SU-DHL-6 (cell line): Measurements from ENCODE around the gene PLLP.

Experiments
- H2AFZ ChIP-seq: fragments of 200-600 bp; sonication (generic); 2 replicates; pipeline ENCODE4 v1.6.1; 2014; ENCODE audit warnings: low read depth, mild to moderate bottlenecking, moderate library complexity, mixed read lengths, antibody characterized with exemption, low read length; ENCODE audit not compliant: severe bottlenecking
- H3F3A ChIP-seq: fragments of 200-600 bp; shearing (Covaris generic); 2 replicates; pipeline ENCODE4 v1.6.0; 2016; ENCODE audit warnings: antibody characterized with exemption, mild to moderate bottlenecking; ENCODE audit not compliant: insufficient read depth
- H3K27ac ChIP-seq: fragments of 200-600 bp; sonication (generic); 2 replicates; pipeline ENCODE4 v1.5.1; 2016; ENCODE audit warnings: low read depth, mild to moderate bottlenecking, low read length, moderate library complexity, mixed read lengths
- H3K27me3 ChIP-seq: fragments of 200-600 bp; sonication (generic), shearing (Covaris generic); 2 replicates; pipeline ENCODE4 v1.6.0; 2014; ENCODE audit warnings: mild to moderate bottlenecking, low read length
- H3K36me3 ChIP-seq: fragments of 200-600 bp; sonication (generic); 2 replicates; pipeline ENCODE4 v1.6.1; 2014; ENCODE audit warnings: mild to moderate bottlenecking, low read length, mixed read lengths
- H3K4me2 ChIP-seq: fragments of 300-600, 200-600 bp; shearing (Covaris generic), sonication (generic); 2 replicates; pipeline ENCODE4 v1.6.0; 2014; ENCODE audit warnings: low read length, low read depth, mild to moderate bottlenecking; ENCODE audit not compliant: poor library complexity, severe bottlenecking
- H3K4me3 ChIP-seq: fragments of 200-600 bp; sonication (generic); 2 replicates; pipeline ENCODE4 v1.5.1; 2014; ENCODE audit warnings: antibody characterized with exemption, low read length, mild to moderate bottlenecking, mixed read lengths; ENCODE audit not compliant: insufficient read depth, poor library complexity, severe bottlenecking
- H3K79me2 ChIP-seq: fragments of 200-600 bp; sonication (generic); 2 replicates; pipeline ENCODE4 v1.6.1; 2014; ENCODE audit warnings: mild to moderate bottlenecking, low read length, moderate library complexity; ENCODE audit not compliant: insufficient read depth
- H3K9ac ChIP-seq: fragments of 200-600 bp; sonication (generic); 2 replicates; pipeline ENCODE4 v1.7.0; 2014; ENCODE audit warnings: mild to moderate bottlenecking, low read length
- H3K9me2 ChIP-seq: fragments of 200-600 bp; sonication (generic); replicated peaks from 2 replicates; pipeline ENCODE4 v1.6.1; 2014; ENCODE audit warnings: low read length; ENCODE audit not compliant: insufficient read depth
- H3K9me3 ChIP-seq: fragments of 200-600 bp; sonication (generic); 2 replicates; pipeline ENCODE4 v1.6.1; 2014; ENCODE audit warnings: low read length, mixed read lengths; ENCODE audit not compliant: insufficient read depth
- H4K20me1 ChIP-seq: fragments of 200-600 bp; sonication (generic); 2 replicates; pipeline ENCODE4 v1.6.1; 2014; ENCODE audit warnings: low read depth, mild to moderate bottlenecking, antibody characterized with exemption, low read length, moderate library complexity, mixed read lengths
- CTCF ChIP-seq: fragments of 200-600 bp; sonication (generic); IDR thresholded peaks from one replicate; pipeline ENCODE4 v1.5.1; 2017; ENCODE audit warnings: antibody characterized with exemption, mild to moderate bottlenecking, low read length, moderate library complexity; ENCODE audit not compliant: insufficient read depth, poor library complexity, severe bottlenecking
- EZH2phosphoT487 ChIP-seq: fragments of 200-600 bp; sonication (generic), shearing (Covaris generic); conservative IDR thresholded peaks from 2 replicates; pipeline ENCODE4 v1.6.1; 2018; ENCODE audit warnings: mild to moderate bottlenecking, antibody characterized with exemption, low read length, moderate library complexity, mixed read lengths

Gene PLLP

GRCh38 chr16:57255686-57256415, 28.6 kb downstream of the PLLP start:
- TF ChIP-seq EZH2phosphoT487 (no peak), CTCF (no peak)
- H3K36me3 ChIP-seq = peaks cover 15% of the 10 kb centered on the region
- no peaks in the 10 kb centered on the region for H3F3A ChIP-seq
- no peaks in the 10 kb centered on the region for H3K79me2 ChIP-seq
- H4K20me1 ChIP-seq = no peaks in the 10 kb centered on the region
- no peak overlapping the region for H3K4me2 ChIP-seq
- H3K9ac ChIP-seq = no peak overlapping the region
- H2AFZ ChIP-seq = no peak overlapping the region
- H3K9me3 ChIP-seq = peaks cover 10% of the 10 kb centered on the region; the same call in 1 of the 2 replicates
- no peak overlapping the region for H3K4me3 ChIP-seq
- no peak overlapping the region for H3K27ac ChIP-seq
- H3K9me2 ChIP-seq = no peaks in the 10 kb centered on the region
- H3K27me3 ChIP-seq = no peaks in the 10 kb centered on the region

- Histone ChIP-seq H3K79me2 (no peaks in the 10 kb centered on the region), H3K4me2 (no peak overlapping the region), H3K4me3 (no peak overlapping the region), H3K27me3 (no peaks in the 10 kb centered on the region), H3K27ac (no peak overlapping the region), H3K9me3 (peaks cover 10% of the 10 kb centered on the region; the same call in 1 of the 2 replicates), H3K9ac (no peak overlapping the region), H4K20me1 (no peaks in the 10 kb centered on the region), H3K36me3 (peaks cover 15% of the 10 kb centered on the region), H3K9me2 (no peaks in the 10 kb centered on the region), H2AFZ (no peak overlapping the region), H3F3A (no peaks in the 10 kb centered on the region)
- TF ChIP-seq EZH2phosphoT487 (no peak), CTCF (no peak)
These were observed 31.0 kb downstream of the PLLP start for GRCh38 chr16:57253466-57253865.

GRCh38 chr16:57252148-57252721, 32.2 kb downstream of the PLLP start:
- Histone ChIP-seq H3K4me3 (no peak overlapping the region), H3K27me3 (no peaks in the 10 kb centered on the region), H3F3A (no peaks in the 10 kb centered on the region), H3K9ac (no peak overlapping the region), H3K36me3 (peaks cover 15% of the 10 kb centered on the region), H3K27ac (no peak overlapping the region), H3K79me2 (no peaks in the 10 kb centered on the region), H4K20me1 (no peaks in the 10 kb centered on the region), H2AFZ (no peak overlapping the region), H3K9me2 (no peaks in the 10 kb centered on the region), H3K9me3 (peaks cover 10% of the 10 kb centered on the region; the same call in 1 of the 2 replicates), H3K4me2 (no peak overlapping the region)
- no peak for TF ChIP-seq CTCF
- no peak for TF ChIP-seq EZH2phosphoT487
